ENCODE measurements around the gene ZBTB22. TPM values are rescaled to one million over a fixed set of nuclear protein-coding genes. Genes with fewer than 3 reads are reported as not detected.
A peak's percentile ranks its signal among the peaks of the same experiment; 100 is the strongest.
"Not testable (repeated sequence)": the region's sequence is repeated elsewhere in the genome, so short reads cannot be mapped to it uniquely, and the experiment has no call there.

Gene ZBTB22
- polyA plus RNA-seq, 4 donors: 20.1 to 25.5 (median 21.4) TPM

DNA sequence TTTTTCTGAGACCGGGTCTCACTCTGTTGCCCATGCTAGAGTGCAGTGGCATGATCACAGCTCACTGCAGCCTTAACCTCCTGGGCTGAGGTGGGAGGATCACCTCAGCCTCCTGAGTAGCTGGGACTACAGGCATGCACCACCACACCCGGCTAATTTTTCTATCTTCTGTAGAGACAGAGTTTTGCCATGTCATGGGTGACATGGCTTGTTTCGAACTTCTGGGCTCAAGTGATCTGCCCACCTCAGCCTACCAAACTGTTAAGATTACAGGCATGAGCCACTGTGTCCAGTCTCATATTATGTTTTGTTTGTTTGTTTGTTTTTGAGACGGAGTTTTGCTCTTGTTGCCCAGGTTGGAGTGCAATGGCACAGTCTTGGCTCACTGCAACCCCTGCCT lies 32.3 kb downstream of the ZBTB22 start:
- not testable (repeated sequence) for DNase-seq (ENCODE audit: low read depth in 4 of 4, low spot score in 3 of 4)

DNA sequence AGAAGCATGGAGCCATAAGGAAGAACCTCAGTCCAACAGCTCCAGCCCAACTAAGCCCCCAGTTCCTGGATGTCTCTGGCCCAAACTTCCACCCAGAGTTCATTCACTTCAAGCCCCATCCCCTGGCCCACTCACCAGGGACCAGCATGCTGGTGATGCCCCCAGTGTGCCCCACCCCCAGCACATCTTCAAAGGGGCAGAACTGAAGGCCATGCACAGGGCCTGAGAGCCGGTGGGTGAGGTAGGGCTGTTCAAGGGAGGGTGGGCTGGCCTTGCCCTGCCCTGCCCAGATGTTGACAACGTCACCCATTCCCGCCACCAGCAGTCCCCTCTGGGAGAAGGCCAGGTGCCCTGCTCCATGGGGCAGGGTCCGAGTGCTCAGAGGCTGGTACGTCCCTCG lies 37.0 kb downstream of the ZBTB22 start:
- DNase-seq (ENCODE audit: low read depth in 4 of 4, low spot score in 3 of 4): no peak

DNA sequence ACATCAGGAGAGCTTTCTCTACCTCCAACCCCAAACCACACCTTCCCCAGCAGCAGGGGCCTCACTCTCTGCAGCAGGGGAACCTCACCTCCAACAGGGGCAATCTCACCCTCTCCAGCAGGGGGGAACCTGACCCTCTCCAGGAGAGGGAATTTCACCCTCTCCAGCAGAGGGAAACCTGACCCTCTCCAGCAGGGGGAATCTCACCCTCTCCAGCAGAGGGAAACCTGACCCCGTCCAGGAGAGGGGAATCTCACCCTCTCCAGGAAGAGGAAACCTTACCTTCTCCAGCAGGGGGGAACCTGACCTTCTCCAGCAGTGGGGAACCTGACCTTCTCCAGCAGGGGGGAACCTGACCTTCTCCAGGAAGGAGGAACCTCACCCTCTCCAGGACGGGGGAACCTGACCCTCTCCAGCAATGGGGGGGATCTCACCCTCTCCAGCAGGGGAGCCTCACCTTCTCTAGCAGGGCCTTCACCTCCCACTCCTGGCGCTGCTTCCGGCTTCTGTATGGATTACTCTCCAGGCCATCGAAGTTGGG lies 37.5 kb downstream of the ZBTB22 start:
- peak in 1 of 4 donors; percentile 14 for DNase-seq (ENCODE audit: low read depth in 4 of 4, low spot score in 3 of 4)

DNA sequence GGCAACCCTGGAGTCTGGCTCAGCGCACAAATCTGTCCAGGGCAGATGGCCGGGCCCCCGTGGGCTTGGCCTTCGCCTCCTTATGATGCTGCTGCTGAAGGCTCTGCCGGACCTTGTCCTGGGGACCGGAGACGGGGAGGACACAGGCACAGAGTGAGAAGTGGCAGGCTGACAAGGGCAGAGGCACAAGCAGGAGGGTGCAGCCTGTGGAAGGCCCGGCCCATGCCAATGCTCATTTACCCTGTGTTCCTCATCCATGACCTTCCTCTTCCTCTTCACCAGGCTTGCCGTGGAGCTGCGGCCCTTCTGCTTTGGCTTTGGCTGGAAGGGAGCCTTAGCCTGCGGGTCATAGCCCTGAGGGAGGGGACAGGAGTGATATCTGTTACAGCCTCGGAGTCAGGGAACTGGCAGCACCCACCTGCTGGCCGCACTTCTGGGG lies 38.3 kb downstream of the ZBTB22 start:
- no peak for DNase-seq (ENCODE audit: low read depth in 4 of 4, low spot score in 3 of 4)

DNA sequence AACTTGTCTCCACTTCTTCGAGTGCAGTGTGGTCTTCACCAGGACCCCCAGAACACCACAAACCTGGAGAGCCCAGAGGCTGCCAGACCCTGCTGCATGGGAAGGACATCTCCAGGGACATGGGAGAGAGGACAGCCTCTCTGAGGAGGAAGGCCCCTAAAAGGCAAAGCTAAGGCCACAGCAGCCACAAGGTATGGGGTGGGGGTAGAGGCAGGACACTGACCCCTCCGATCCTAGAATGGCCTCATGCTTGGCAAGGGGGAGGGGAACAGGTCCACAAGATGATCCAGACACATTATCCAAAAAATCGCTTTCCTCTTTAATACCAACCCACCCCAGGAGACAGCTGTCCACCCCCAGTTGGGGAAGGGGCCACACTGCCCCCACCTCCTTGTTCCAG lies 38.7 kb downstream of the ZBTB22 start:
- no peak for DNase-seq (ENCODE audit: low read depth in 4 of 4, low spot score in 3 of 4)

DNA sequence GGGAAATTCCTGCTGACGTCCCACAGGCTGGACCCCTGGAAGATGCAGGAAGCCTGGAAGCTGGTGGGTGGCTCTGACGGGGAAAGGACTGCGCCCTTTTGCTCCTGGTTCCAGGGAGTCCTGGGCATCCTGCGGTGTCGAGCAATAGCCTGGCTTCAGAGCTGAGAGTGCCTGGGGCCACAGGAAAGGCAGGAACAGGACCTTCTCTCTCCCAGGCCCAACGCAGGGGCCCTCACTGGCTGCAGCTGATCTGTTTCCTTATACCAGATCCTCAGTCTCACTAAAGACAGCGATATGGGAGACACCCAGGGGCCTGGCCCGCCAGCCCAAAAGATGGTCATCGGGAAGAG lies 39.2 kb downstream of the ZBTB22 start:
- no peak for DNase-seq (ENCODE audit: low read depth in 4 of 4, low spot score in 3 of 4)

DNA sequence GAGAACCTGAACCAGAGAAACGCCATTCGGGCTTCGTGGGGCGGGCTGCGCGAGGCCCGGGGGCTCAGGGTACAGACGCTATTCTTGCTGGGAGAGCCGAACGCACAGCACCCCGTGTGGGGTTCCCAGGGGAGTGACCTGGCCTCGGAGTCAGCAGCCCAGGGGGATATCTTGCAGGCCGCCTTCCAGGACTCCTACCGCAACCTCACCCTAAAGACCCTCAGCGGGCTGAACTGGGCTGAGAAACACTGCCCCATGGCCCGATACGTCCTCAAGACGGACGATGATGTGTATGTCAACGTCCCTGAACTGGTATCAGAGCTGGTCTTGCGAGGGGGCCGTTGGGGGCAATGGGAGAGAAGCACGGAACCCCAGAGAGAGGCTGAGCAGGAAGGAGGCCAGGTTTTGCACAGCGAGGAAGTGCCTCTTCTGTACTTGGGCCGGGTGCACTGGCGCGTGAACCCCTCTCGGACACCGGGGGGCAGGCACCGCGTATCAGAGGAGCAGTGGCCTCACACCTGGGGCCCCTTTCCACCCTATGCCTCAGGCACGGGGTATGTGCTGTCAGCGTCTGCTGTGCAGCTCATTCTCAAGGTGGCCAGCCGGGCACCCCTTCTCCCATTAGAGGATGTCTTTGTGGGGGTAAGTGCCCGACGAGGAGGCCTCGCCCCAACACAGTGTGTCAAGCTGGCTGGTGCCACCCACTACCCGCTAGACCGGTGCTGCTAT lies 39.7 kb downstream of the ZBTB22 start:
- no peak for DNase-seq (ENCODE audit: low read depth in 4 of 4, low spot score in 3 of 4)

DNA sequence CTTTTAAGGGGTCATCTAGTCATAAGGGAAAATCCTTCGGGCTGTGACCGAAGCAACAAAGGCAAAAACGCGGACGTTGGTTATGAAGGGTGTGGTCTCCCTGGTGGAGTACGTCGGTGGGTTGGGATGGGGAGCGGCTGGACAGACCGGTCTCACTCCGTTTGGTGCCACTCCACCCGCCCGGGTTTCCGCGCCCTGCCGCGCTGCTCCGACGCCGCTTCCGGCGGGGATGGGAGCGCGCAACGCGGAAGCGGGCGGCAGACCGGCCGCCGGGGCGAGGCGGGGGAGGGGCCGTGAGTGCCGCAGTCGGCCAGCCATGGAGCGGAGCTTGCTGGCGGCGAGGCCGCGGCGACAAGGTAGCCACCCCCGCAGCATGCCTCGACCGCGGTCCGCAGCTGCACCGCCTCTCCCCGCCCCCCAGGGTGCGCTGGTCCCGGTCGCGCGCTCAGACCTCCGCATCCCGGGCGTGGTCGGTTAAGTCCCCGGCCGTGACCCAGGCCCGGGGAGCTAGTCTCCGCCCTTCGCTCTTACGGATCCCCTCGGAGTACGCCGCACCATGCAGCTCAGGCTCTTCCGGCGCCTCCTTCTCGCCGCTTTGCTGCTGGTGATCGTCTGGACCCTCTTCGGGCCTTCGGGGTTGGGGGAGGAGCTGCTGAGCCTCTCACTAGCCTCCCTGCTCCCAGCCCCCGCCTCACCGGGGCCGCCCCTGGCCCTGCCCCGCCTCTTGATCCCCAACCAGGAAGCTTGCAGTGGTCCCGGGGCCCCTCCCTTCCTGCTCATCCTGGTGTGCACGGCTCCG lies 40.5 kb downstream of the ZBTB22 start, which contains the start of gene B3GALT4:
Gene B3GALT4, plus strand, starts transcription at position 260 of the 799 bp plus-strand sequence. Its CDS starts 297 bp downstream, at position 557.
- peak in 3 of 4 donors; percentile 36 to 53 (median 48) for DNase-seq (ENCODE audit: low read depth in 4 of 4, low spot score in 3 of 4)

DNA sequence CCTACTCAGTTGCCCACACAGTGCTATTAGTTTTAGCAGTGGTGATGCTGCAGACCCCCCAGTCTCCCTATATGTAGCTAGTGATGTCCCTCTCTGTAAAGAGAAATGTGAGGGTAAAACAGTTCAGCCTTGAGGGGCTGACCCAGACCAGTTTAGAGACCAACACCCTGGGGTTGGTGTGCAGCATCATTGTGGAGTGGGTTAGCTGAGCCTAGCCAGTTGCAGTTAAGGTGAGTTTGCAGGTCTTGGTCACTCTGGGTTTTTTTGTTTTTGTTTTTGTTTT lies 41.0 kb downstream of the ZBTB22 start:
- DNase-seq (ENCODE audit: low read depth in 4 of 4, low spot score in 3 of 4): no peak

DNA sequence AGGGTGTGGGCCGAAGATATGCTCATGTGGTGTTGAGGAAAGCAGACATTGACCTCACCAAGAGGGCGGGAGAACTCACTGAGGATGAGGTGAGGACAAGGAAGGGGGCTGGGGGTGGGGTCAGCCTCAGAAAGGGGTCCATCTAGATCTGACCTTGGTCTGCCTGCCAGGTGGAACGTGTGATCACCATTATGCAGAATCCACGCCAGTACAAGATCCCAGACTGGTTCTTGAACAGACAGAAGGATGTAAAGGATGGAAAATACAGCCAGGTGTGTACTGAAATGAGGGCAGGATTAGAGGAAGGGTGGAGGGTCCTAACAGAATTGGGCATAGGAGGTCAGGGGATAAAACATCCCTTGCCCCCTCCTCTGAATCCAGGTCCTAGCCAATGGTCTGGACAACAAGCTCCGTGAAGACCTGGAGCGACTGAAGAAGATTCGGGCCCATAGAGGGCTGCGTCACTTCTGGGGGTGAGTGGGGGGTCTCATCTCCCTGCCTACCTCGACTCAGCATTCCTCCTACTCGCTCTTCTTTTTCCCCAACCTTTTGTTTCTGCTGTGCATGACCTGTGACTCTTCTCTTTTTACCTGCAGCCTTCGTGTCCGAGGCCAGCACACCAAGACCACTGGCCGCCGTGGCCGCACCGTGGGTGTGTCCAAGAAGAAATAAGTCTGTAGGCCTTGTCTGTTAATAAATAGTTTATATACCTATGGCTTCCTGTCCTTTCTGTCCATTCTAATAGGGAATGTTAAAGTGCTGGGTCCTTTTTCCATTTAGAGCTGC lies 41.6 kb downstream of the ZBTB22 start:
- not testable (repeated sequence) for DNase-seq (ENCODE audit: low read depth in 4 of 4, low spot score in 3 of 4)

DNA sequence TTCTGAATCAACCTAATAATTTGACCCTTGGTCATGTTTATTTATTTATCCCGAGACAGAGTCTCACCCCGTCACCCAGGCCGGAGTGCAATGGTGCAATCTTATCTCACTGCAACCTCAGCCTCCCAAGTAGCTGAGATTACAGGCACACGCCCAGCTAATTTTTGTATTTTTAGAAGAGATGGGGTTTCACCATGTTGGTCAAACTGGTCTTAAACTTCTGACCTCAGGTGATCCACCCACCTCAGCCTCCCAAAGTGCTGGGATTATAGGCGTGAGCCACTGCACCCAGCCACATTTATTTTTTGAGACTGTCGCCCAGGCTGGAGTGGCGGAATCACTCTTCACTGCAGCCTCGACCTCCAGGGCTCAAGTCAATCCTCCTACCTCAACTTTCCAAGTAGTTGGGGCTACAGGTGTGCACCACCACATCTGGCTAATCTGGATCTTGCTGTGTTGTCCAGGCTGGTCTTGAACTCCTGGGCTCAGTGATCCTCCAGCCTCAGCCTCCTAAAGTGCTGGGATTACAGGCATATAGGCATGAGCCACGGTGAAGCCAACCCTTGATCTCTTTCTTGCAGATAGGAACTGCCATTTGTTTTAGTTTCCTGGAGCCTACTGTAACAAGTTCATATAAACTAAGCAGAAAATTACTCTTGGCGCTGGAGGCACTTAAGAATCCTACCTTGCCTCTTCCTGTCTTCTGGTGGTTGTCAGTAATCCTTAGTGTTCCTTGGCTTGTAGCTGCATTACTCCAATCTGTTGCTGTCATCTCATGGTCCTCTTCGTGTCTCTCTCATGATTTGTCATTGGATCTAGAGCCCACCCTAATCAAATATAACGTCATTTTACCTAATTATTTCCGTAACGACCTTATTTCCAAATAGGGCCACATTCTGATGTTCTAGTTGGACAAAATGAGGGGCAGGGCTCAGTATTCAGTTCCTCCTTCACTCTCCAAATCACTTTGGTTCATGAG lies 43.3 kb downstream of the ZBTB22 start:
- DNase-seq (ENCODE audit: low read depth in 4 of 4, low spot score in 3 of 4): no peak

DNA sequence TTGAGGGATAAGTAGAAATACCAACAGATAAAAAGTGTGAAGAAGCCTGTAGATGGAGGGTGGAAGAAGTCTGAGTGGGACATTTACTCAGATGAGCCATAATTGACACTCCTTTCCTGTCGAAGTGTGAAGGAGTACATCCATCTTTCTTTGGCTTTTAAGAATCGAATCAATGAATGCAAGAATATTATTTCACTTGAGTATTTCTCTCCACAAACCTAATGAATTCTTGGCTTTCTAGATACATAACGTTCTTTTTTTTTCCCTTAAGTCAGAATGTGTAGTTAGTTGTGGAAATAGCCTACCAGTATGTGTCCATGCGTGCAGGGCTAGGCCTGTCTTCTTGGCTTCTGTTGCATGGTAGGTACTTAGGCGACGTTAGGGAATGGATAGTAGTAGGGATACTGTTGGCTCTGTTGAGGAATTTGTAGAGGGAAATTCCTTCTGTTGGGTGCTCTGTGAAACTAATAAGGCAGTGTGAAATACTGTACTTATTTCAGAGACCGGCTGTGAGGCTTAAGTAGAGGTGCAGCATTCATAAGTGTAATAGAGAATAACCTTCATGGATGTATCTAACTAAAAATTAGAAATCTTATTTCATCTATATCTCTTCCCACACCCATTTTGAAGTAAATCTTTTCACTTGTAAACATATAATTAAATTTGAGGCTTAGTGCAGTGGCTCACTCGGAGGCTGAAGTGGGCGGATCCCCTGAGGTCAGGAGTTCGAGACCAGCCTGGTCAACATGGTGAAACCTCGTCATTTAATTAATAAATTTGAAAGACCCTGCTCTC lies 44.2 kb downstream of the ZBTB22 start:
- DNase-seq (ENCODE audit: low read depth in 4 of 4, low spot score in 3 of 4): no peak

DNA sequence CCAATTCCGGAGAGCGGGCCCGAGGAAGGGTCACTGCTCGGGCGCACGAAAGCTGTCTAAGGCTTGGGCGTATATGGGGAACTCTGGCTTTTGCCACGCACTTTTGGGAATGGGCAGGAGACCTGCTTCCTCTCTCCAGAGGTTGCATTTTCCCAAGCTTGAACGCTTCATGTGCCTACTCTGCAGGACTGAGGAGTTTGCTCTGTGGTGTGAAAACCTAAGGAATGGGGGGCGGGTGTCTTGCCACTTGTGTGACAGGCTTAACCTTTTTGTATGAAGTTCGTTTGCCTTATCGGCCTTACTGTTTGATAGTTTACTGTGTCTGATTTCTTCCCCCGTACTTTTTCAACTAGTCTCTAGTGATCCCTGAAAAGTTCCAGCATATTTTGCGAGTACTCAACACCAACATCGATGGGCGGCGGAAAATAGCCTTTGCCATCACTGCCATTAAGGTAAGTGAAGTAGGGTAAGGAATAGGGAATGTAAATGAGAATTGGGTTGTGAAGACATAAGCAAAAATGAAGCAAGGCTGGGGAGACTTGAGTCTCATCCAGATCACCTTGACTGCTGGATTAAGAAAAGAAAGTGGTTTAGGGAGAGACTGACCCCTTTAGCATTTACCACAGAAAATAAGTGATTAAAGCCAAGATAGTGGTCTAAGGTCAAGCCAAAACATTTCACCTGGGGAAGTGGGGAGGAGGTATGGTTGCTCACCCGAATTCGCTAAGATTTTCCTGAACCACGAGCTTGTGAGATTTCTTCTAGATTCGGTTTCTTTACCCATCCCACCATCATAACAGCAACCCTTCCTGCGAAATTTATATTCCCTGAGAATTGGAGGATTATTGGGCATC lies 45.0 kb downstream of the ZBTB22 start:
- no peak for DNase-seq (ENCODE audit: low read depth in 4 of 4, low spot score in 3 of 4)

DNA sequence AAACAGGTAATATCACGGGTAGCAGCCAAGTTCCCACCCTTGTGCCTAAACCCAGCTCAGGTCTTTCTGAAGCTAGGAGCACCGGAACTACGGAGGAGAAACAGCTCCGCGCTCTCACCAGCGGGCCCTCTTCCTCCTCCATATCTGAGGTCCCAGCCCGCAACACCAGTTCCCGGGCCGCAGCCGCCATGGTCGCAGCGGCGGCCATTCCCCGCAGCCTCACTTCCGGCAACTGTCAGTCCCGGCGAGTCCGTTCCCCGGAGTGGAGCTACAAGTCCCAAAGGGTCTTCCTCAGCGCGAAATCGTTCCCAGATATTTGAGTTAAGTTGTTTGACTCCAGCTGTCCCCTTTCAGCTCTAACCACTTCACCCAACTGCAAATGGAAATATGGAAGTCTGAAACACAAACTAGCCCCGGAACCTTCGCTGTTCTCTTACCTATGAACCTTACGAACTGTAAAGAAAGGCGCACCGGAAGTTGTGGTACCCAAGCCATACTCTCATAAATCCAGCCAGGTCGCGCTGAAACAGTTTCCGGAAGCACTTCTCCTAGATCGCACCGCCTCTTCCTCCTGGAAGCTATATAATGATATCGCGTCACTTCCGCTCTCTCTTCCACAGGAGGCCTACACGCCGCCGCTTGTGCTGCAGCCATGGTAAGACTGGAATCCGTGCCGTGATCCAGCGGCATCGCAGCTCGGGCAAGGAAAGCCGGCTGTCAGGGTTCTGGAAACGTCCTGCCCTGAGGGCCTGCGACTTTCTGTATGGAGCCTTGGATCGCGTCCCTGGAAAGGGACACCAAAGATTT lies 45.9 kb downstream of the ZBTB22 start, which contains the start of the genes RPS18 and VPS52:
Gene RPS18, plus strand, starts transcription at position 608 of the 807 bp plus-strand sequence. Its CDS starts 45 bp downstream, at position 653.
Gene VPS52, minus strand, starts transcription at position 409 of the 807 bp plus-strand sequence. Its CDS starts 201 bp downstream, at position 208.
- peak; percentile 97 to 99 (median 98) for DNase-seq (ENCODE audit: low read depth in 4 of 4, low spot score in 3 of 4)

DNA sequence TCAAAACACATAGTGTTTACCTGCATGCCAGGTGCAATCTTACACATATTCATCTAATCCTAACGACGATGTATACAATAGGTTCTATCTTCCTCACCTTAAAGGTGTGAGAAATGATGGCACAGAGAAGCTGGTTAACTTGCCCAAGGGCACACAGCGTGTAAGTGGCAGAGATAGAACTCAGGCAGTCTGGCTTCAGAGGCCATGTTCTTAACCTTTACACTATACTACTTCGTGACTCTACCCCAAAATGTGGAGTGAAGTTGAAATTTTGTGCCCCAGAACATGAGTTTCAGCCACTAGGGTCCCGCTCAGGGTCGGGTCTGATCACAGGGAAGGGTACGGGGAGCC lies 46.5 kb downstream of the ZBTB22 start:
- no peak for DNase-seq (ENCODE audit: low read depth in 4 of 4, low spot score in 3 of 4)
